Ovary (tissue), 3 donors: Measurements from ENCODE around the gene ADAM12.

Experiments used
- CTCF ChIP-seq, 3 donors: fragments of 450-650 bp in 2 of 3; fragments of 200-600 bp in 1 of 3; IDR thresholded peaks; one replicate each; pipeline versions ENCODE4 v1.5.1 to v1.8.0; 2016 to 2022; ENCODE audit warnings: antibody characterized with exemption in 3 of 3, mild to moderate bottlenecking in 1 of 3
- POLR2A ChIP-seq: fragments of 450-650 bp; IDR thresholded peaks from one replicate; pipeline ENCODE4 v1.6.1; 2017; ENCODE audit warnings: antibody characterized with exemption, mild to moderate bottlenecking, moderate library complexity
- donor health status: DM: no; HTN: no; CAD: no.

GRCh38 chr10:126421756-126422256 is 33.5 kb upstream of the ADAM12 start:
- TF ChIP-seq POLR2A (no peak), CTCF (IDR thresholded peaks at IDR 0.05) (no peak)
